ENCODE results near the gene DYNC1I1.

Gene DYNC1I1

DNA sequence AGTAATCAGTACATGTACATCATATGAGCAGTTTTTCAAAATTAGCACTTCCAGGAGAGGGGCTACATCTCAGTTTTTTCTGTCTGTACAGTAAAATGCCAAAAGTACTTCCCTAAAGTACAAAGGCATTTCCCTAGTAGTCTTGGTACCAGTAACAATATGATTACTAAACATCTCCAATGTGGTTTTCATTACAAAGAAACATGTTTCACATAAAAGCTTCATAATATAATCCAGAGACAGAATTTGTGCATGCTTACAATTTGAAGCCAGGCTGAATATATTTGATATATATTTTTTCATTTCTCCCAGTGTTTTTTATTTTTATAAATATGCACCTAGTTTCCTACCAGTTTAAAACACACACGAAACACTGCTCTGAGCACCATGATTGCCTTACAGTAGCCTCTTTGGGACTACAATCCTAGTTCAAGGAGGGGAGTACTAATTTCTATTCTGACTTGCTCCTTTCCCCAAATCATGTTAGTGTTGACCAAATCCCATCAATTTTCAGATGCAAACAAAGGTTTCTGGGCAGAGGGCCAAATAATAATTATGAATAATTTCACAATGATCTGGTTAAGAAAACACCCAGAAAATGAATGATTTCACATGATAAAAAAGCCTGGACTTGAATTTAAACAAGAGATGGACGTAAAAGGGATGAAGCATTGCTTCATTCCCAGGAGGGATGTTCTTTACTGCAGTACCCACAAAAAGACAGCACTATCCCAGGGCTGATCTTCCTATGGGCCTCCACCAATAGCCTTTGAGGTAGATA lies 348.3 kb downstream of the DYNC1I1 start:
- Histone ChIP-seq H3K4me3 (ENCODE audit: low read length) (no peak overlapping the region), H3K9ac (ENCODE audit: low read length) (no peak overlapping the region), H3K27me3 (ENCODE audit: control insufficient read depth, insufficient read depth, low read length) (no peaks in the 10 kb centered on the region), H3K9me3 (ENCODE audit: control insufficient read depth, low read length) (no peaks in the 10 kb centered on the region), H3K4me1 (ENCODE audit: control insufficient read depth, insufficient read depth, low read length) (no peaks in the 10 kb centered on the region), H3K36me3 (ENCODE audit: control insufficient read depth, insufficient read depth, low read length) (no peaks in the 10 kb centered on the region)

DNA sequence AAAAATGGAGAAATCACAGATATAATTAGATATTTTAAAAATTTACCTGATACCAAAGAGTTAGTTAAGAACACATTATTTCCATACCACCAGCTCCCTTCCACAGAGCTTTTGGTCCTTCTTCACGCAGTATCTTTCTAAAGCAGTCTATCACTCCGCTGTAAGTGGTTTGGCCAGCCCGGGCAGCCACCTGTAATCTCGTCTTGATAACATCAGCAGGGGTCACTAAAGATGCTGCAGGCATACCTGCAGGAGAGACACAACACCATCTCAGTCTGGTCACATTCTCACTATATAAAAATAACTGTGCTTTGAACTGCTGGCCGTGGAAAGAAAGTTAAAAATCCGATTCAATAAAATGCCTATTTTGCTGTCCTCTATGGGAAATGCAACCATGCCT lies 349.4 kb downstream of the DYNC1I1 start:
- H3K27me3 ChIP-seq (ENCODE audit: control insufficient read depth, insufficient read depth, low read length), result no peaks in the 10 kb centered on the region

DNA sequence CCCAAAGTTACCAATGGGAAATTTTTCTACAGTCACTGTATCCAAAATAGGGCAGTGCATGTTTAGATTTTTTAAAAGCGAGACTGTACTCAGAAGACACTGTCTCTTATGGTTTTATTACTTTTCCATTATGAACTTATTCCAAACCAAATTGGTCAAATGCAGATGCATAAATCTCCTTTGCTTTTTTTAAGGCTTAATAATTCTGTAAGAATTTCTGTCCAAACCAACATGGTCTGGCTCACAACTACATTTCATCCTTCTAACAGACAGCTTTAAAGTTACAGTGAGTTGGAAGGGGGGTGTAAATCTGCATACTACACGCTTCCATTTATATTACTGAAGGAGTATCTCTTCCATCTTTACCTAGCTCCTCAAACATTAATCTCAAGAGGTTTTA lies 350.4 kb downstream of the DYNC1I1 start:
- Histone ChIP-seq H3K36me3 (ENCODE audit: control insufficient read depth, insufficient read depth, low read length) (no peaks in the 10 kb centered on the region), H3K4me1 (ENCODE audit: control insufficient read depth, insufficient read depth, low read length) (no peaks in the 10 kb centered on the region), H3K9me3 (ENCODE audit: control insufficient read depth, low read length) (no peaks in the 10 kb centered on the region), H3K4me3 (ENCODE audit: low read length) (no peak overlapping the region), H3K9ac (ENCODE audit: low read length) (no peak overlapping the region), H3K27me3 (ENCODE audit: control insufficient read depth, insufficient read depth, low read length) (no peaks in the 10 kb centered on the region)

More for the DNA sequence above, 349.4 kb downstream of the DYNC1I1 start:
- Histone ChIP-seq H3K4me3 (ENCODE audit: low read length) (no peak overlapping the region), H3K36me3 (ENCODE audit: control insufficient read depth, insufficient read depth, low read length) (no peaks in the 10 kb centered on the region), H3K9me3 (ENCODE audit: control insufficient read depth, low read length) (no peaks in the 10 kb centered on the region), H3K9ac (ENCODE audit: low read length) (no peak overlapping the region), H3K4me1 (ENCODE audit: control insufficient read depth, insufficient read depth, low read length) (no peaks in the 10 kb centered on the region)

DNA sequence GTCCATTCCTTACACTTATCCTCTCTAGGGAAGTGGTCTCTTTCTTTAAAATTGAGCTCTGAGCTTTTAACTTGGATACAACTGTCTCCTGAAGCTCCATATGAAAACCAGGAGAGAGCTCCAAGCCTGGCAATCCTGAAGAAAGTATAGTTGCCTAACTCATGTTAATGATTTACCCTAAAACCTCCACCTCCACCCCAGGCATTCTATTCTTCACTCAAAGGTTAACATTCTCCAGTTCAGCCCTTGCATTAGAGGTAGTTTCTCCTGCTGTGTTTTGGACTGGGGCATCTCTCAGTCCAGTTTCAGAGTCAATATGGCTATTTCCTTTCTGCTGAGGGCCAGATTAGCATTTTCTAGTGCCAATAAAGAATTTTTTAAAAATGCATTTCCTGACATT lies 354.0 kb downstream of the DYNC1I1 start:
- Histone ChIP-seq H3K9ac (ENCODE audit: low read length) (no peak overlapping the region), H3K36me3 (ENCODE audit: control insufficient read depth, insufficient read depth, low read length) (no peaks in the 10 kb centered on the region), H3K4me1 (ENCODE audit: control insufficient read depth, insufficient read depth, low read length) (no peaks in the 10 kb centered on the region), H3K9me3 (ENCODE audit: control insufficient read depth, low read length) (no peaks in the 10 kb centered on the region), H3K27me3 (ENCODE audit: control insufficient read depth, insufficient read depth, low read length) (no peaks in the 10 kb centered on the region), H3K4me3 (ENCODE audit: low read length) (no peak overlapping the region)

DNA sequence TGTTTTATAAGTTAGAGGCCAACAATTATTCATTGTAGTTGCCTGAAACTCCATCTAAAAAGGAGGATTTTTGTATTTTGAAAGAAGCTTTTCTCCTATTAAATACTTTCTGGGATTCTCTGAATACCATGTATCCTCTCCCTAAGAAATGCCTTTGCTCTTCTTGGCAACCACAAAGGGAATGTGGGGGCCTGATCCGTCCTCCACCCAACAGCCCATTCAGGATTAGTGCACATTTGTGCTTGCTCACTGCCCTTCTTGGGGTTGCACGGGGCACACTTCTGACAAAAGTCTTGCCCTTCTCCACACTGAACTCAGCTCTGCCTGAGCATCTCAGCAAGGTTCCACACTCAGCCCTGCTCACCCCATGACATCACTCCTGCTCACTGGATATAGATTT lies 355.4 kb downstream of the DYNC1I1 start:
- Histone ChIP-seq H3K4me3 (ENCODE audit: low read length) (no peak overlapping the region), H3K9ac (ENCODE audit: low read length) (no peak overlapping the region), H3K9me3 (ENCODE audit: control insufficient read depth, low read length) (no peaks in the 10 kb centered on the region), H3K27me3 (ENCODE audit: control insufficient read depth, insufficient read depth, low read length) (no peaks in the 10 kb centered on the region), H3K36me3 (ENCODE audit: control insufficient read depth, insufficient read depth, low read length) (no peaks in the 10 kb centered on the region), H3K4me1 (ENCODE audit: control insufficient read depth, insufficient read depth, low read length) (no peaks in the 10 kb centered on the region)

DNA sequence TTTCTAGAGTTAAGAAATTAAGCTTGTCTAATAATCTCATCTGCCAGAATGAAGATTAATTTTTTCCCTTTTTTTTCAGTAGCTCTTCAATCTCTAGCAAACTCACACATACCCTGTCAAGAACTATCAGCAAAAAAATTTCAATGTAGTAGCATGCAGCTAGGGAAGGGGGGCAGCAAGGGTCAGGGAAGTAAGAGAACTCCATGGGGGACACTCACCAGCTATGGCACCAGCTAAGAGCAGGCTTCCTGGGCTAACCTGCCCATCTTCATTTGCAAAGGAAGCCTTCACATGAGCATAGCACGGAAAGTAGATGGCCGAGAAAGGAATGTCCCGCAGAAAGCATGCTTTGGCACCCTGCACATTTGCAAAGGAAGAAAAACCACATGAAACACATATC lies 359.2 kb downstream of the DYNC1I1 start:
- no peak overlapping the region for H3K4me3 ChIP-seq (ENCODE audit: low read length)
- H3K9ac ChIP-seq (ENCODE audit: low read length), result no peak overlapping the region
- H3K27me3 ChIP-seq (ENCODE audit: control insufficient read depth, insufficient read depth, low read length), result no peaks in the 10 kb centered on the region
- no peaks in the 10 kb centered on the region for H3K36me3 ChIP-seq (ENCODE audit: control insufficient read depth, insufficient read depth, low read length)
- no peaks in the 10 kb centered on the region for H3K9me3 ChIP-seq (ENCODE audit: control insufficient read depth, low read length)
- no peaks in the 10 kb centered on the region for H3K4me1 ChIP-seq (ENCODE audit: control insufficient read depth, insufficient read depth, low read length)

DNA sequence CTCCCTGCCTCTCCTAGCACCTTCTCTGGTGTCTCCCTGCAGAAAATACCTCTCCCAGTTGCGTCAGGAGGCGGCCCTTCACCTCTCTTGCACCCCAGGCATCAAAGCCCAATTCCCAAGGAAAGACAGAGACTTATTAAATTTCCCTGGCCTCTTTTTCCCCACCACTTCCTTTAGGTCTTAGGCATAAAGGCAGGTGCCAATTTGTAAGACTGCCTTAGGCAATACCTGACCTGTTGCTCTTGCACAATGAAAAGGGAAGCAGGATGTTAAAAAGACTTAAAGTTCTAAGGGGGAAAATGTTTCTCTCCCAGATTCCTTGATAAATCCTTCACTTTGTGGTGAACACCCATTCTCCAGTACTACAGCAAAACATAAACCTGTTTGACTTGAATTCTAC lies 362.9 kb downstream of the DYNC1I1 start:
- Histone ChIP-seq H3K4me1 (ENCODE audit: control insufficient read depth, insufficient read depth, low read length) (no peaks in the 10 kb centered on the region), H3K4me3 (ENCODE audit: low read length) (no peak overlapping the region), H3K9me3 (ENCODE audit: control insufficient read depth, low read length) (no peaks in the 10 kb centered on the region), H3K36me3 (ENCODE audit: control insufficient read depth, insufficient read depth, low read length) (no peaks in the 10 kb centered on the region), H3K9ac (ENCODE audit: low read length) (no peak overlapping the region), H3K27me3 (ENCODE audit: control insufficient read depth, insufficient read depth, low read length) (no peaks in the 10 kb centered on the region)

DNA sequence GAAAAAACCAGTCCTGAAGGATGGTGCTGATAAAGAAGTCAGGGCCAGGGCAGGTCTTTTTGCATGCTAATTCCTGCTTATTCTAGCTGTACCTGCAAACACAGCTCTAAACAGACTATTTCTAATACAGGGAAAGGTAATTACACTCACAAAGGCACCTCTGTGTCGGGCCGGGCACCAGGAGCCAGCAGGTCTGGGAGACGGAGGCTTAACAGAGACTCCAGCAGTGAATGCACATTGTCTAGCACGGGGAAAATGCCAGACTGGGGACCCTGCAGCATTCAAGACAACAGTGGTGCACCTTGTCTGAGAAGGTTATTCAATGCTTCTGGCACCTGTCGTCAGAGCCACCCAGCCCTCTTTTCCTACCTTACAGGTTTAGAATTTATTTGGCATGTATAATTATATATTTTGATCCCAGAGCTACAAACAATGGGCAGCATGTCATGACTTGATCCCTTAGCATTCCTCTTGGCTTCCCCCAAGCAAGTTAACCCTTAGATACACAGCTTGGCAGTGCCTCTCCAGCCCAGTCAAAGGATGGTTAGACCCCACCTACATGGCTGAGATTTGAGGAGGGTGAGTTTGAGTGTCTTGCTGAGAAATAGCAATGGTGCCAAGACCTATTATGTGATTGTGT lies 364.4 kb downstream of the DYNC1I1 start:
- no peaks in the 10 kb centered on the region for H3K36me3 ChIP-seq (ENCODE audit: control insufficient read depth, insufficient read depth, low read length)
- H3K9ac ChIP-seq (ENCODE audit: low read length), result no peak overlapping the region
- H3K9me3 ChIP-seq (ENCODE audit: control insufficient read depth, low read length), result no peaks in the 10 kb centered on the region
- H3K4me3 ChIP-seq (ENCODE audit: low read length), result no peak overlapping the region
- H3K27me3 ChIP-seq (ENCODE audit: control insufficient read depth, insufficient read depth, low read length), result no peaks in the 10 kb centered on the region
- H3K4me1 ChIP-seq (ENCODE audit: control insufficient read depth, insufficient read depth, low read length), result no peaks in the 10 kb centered on the region

DNA sequence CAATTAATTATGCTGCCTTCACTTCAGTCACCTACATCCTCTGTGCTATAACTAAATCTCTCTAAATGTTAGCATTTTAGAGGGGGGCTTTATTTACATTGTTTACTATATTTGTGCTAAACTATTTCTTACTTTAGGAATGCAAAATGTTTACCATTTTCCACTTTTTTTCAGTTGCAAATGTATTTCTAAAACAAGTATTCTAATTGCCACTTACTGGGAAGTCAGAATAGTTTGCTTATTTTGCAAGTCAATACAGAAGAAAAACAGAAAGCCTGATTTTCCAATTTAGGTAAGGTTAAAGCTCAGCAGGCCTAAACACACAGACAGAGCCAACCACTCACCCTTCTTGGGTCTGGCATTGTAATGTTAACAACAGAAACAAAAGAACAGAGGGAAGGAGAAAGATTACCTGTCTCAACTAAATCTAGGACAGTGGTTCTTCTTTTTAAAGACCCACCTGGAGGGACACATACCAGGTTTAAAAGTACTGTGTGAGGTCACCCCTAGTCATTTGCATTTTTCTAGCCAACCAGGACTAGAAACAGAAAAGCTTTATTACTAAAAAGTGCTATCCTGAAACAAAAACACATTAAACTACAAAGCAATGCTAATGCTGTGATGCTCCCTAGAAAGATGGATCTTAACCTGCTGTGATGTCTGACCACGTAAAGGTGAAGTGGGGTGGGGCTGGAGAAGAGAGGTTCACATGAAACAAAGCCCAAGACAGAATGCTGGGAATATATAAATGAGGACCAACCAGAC lies 371.3 kb downstream of the DYNC1I1 start:
- H3K4me1 ChIP-seq (ENCODE audit: control insufficient read depth, insufficient read depth, low read length), result no peaks in the 10 kb centered on the region
- H3K9ac ChIP-seq (ENCODE audit: low read length), result no peak overlapping the region
- H3K9me3 ChIP-seq (ENCODE audit: control insufficient read depth, low read length), result no peaks in the 10 kb centered on the region
- no peaks in the 10 kb centered on the region for H3K36me3 ChIP-seq (ENCODE audit: control insufficient read depth, insufficient read depth, low read length)
- no peaks in the 10 kb centered on the region for H3K27me3 ChIP-seq (ENCODE audit: control insufficient read depth, insufficient read depth, low read length)
- no peak overlapping the region for H3K4me3 ChIP-seq (ENCODE audit: low read length)

DNA sequence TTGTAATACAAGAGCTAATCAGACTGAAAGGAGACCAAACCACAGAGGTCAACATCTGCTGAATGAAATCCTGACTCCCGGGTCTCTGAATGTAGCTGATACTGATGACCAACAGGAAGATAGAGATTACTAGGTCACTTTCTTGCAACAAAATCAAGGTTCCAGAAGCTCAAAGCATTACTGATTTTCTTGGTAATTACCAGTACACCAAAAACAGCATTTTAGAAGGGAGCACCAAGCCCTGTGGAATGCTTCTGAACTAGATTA lies 371.8 kb downstream of the DYNC1I1 start:
- Histone ChIP-seq H3K4me3 (ENCODE audit: low read length) (no peak overlapping the region), H3K27me3 (ENCODE audit: control insufficient read depth, insufficient read depth, low read length) (no peaks in the 10 kb centered on the region), H3K9me3 (ENCODE audit: control insufficient read depth, low read length) (no peaks in the 10 kb centered on the region), H3K4me1 (ENCODE audit: control insufficient read depth, insufficient read depth, low read length) (no peaks in the 10 kb centered on the region), H3K9ac (ENCODE audit: low read length) (no peak overlapping the region), H3K36me3 (ENCODE audit: control insufficient read depth, insufficient read depth, low read length) (no peaks in the 10 kb centered on the region)

Data from mucosa of stomach (tissue), 1 donor.